HG03457 (cell line): ENCODE results near the gene PDE9A.

ENCODE experiments used
- ATAC-seq: cut with Tn5 transposase; IDR thresholded peaks from one replicate; pipeline ENCODE4 v1.9.1; 2021; ENCODE audit warnings: moderate number of reproducible peaks; ENCODE audit not compliant: unreplicated experiment

Gene PDE9A

GRCh38 chr21:42655796-42656770 is 2.7 kb downstream of the PDE9A start:
- no peak for ATAC-seq

- no peak for ATAC-seq
These were observed 3.5 kb downstream of the PDE9A start for GRCh38 chr21:42656872-42657271.

- no peak for ATAC-seq
These were observed 4.4 kb downstream of the PDE9A start for GRCh38 chr21:42657676-42658319.

- ATAC-seq: no peak
These were observed 5.1 kb downstream of the PDE9A start for GRCh38 chr21:42658320-42659105.

- no peak for ATAC-seq
These were observed 6.1 kb downstream of the PDE9A start for GRCh38 chr21:42659416-42660117.

GRCh38 chr21:42660118-42660470 is 6.7 kb downstream of the PDE9A start:
- ATAC-seq: no peak

GRCh38 chr21:42661688-42662429 is 8.4 kb downstream of the PDE9A start:
- ATAC-seq: no peak

GRCh38 chr21:42662430-42663199 is 9.2 kb downstream of the PDE9A start:
- ATAC-seq: no peak

GRCh38 chr21:42663200-42663750 is 9.9 kb downstream of the PDE9A start:
- no peak for ATAC-seq

GRCh38 chr21:42663860-42664535 is 10.6 kb downstream of the PDE9A start:
- ATAC-seq: no peak

GRCh38 chr21:42664614-42665013 is 11.2 kb downstream of the PDE9A start:
- ATAC-seq: no peak

- no peak for ATAC-seq
These were observed 11.6 kb downstream of the PDE9A start for GRCh38 chr21:42665026-42665425.

- ATAC-seq: no peak
These were observed 12.1 kb downstream of the PDE9A start for GRCh38 chr21:42665484-42665883.

GRCh38 chr21:42666023-42666747 is 12.8 kb downstream of the PDE9A start:
- ATAC-seq: no peak

- ATAC-seq: no peak
These were observed 13.5 kb downstream of the PDE9A start for GRCh38 chr21:42666925-42667324.

- no peak for ATAC-seq
These were observed 15.0 kb downstream of the PDE9A start for GRCh38 chr21:42668298-42668992.

GRCh38 chr21:42669041-42669440 is 15.6 kb downstream of the PDE9A start:
- no peak for ATAC-seq
